H9 (cell line): ENCODE results near the gene IDUA. TPM values are rescaled to one million over a fixed set of nuclear protein-coding genes. Genes with fewer than 3 reads are reported as not detected.

Source experiments
- DNase-seq: peaks from one replicate; pipeline ENCODE4 v3.0.0-alpha.2; 2017
- H2AFZ ChIP-seq: one replicate; pipeline ENCODE4 v1.6.1; 2013; ENCODE audit warnings: mild to moderate bottlenecking, low read length, control low read depth, moderate library complexity
- H2AK5ac ChIP-seq: 2 replicates; pipeline ENCODE4 v1.6.1; 2013; ENCODE audit warnings: low read length, control low read depth, mixed read lengths; ENCODE audit not compliant: insufficient read length
- H2BK120ac ChIP-seq: one replicate; pipeline ENCODE4 v1.6.1; 2013; ENCODE audit warnings: low read depth, mild to moderate bottlenecking, low read length, control low read depth, inconsistent platforms; ENCODE audit not compliant: poor library complexity, severe bottlenecking
- H2BK12ac ChIP-seq: 2 replicates; pipeline ENCODE4 v1.6.1; 2013; ENCODE audit warnings: low read length, control low read depth, mixed read lengths, low read depth; ENCODE audit not compliant: insufficient read length
- H2BK15ac ChIP-seq: 2 replicates; pipeline ENCODE4 v1.6.1; 2013; ENCODE audit warnings: low read depth, low read length, control low read depth
- H2BK20ac ChIP-seq: one replicate; pipeline ENCODE4 v1.6.1; 2013; ENCODE audit warnings: low read depth, mild to moderate bottlenecking, low read length, control low read depth, inconsistent platforms; ENCODE audit not compliant: poor library complexity, severe bottlenecking
- H2BK5ac ChIP-seq: 2 replicates; pipeline ENCODE4 v1.6.1; 2013; ENCODE audit warnings: low read length, control low read depth, mixed read lengths; ENCODE audit not compliant: insufficient read length
- H3K14ac ChIP-seq: 2 replicates; pipeline ENCODE4 v1.6.1; 2013; ENCODE audit warnings: low read length, control low read depth; ENCODE audit not compliant: insufficient read depth
- H3K18ac ChIP-seq: 2 replicates; pipeline ENCODE4 v1.6.1; 2013; ENCODE audit warnings: low read depth, mild to moderate bottlenecking, mixed read lengths, low read length, control low read depth; ENCODE audit not compliant: insufficient read length
- H3K23ac ChIP-seq: 2 replicates; pipeline ENCODE4 v1.6.1; 2013; ENCODE audit warnings: low read length, control low read depth, mixed read lengths, low read depth; ENCODE audit not compliant: insufficient read length
- H3K23me2 ChIP-seq: 2 replicates; pipeline ENCODE4 v1.6.1; 2013; ENCODE audit warnings: low read depth, mild to moderate bottlenecking, mixed read lengths, low read length, control low read depth; ENCODE audit not compliant: insufficient read length, poor library complexity, severe bottlenecking
- H3K27ac ChIP-seq: 2 replicates; pipeline ENCODE4 v1.5.1; 2013; ENCODE audit warnings: low read length, control low read depth, mixed read lengths, low read depth; ENCODE audit not compliant: insufficient read length
- H3K27me3 ChIP-seq: 2 replicates; pipeline ENCODE4 v1.6.1; 2013; ENCODE audit warnings: low read length, control low read depth, inconsistent platforms; ENCODE audit not compliant: insufficient read depth
- H3K4ac ChIP-seq: 2 replicates; pipeline ENCODE4 v1.6.1; 2013; ENCODE audit warnings: low read depth, mild to moderate bottlenecking, control low read depth, inconsistent platforms, low read length, moderate library complexity
- H3K4me1 ChIP-seq: 2 replicates; pipeline ENCODE4 v1.6.1; 2013; ENCODE audit warnings: low read length, control low read depth, inconsistent platforms; ENCODE audit not compliant: insufficient read depth
- H3K4me2 ChIP-seq: 2 replicates; pipeline ENCODE4 v1.6.1; 2013; ENCODE audit warnings: low read length, control low read depth, mixed read lengths; ENCODE audit not compliant: insufficient read length, insufficient read depth
- H3K56ac ChIP-seq: 2 replicates; pipeline ENCODE4 v1.6.1; 2013; ENCODE audit warnings: low read depth, mild to moderate bottlenecking, mixed read lengths, low read length, control low read depth; ENCODE audit not compliant: insufficient read length
- H3K79me1 ChIP-seq: 2 replicates; pipeline ENCODE4 v1.6.1; 2013; ENCODE audit warnings: low read depth, mild to moderate bottlenecking, moderate library complexity, low read length, control low read depth, inconsistent platforms; ENCODE audit not compliant: insufficient read depth, poor library complexity, severe bottlenecking
- H3K79me2 ChIP-seq: 2 replicates; pipeline ENCODE4 v1.6.1; 2013; ENCODE audit warnings: low read length, control low read depth, inconsistent platforms; ENCODE audit not compliant: insufficient read depth
- H3K9ac ChIP-seq: 2 replicates; pipeline ENCODE4 v1.6.1; 2013; ENCODE audit warnings: low read length, control low read depth, mixed read lengths; ENCODE audit not compliant: insufficient read length; ENCODE audit errors: extremely low read depth
- H3K9me3 ChIP-seq: one replicate; pipeline ENCODE4 v1.6.1; 2013; ENCODE audit warnings: low read depth, low read length, inconsistent platforms; ENCODE audit not compliant: control insufficient read depth
- H3T11ph ChIP-seq: one replicate; pipeline ENCODE4 v1.6.1; 2013; ENCODE audit warnings: mild to moderate bottlenecking, low read length, control low read depth, inconsistent platforms
- H4K20me1 ChIP-seq: one replicate; pipeline ENCODE4 v1.6.1; 2013; ENCODE audit not compliant: control insufficient read depth, insufficient read length, insufficient read depth
- H4K5ac ChIP-seq: 2 replicates; pipeline ENCODE4 v1.6.1; 2013; ENCODE audit warnings: low read depth, mild to moderate bottlenecking, mixed read lengths, low read length, control low read depth; ENCODE audit not compliant: insufficient read length
- H4K8ac ChIP-seq: replicated peaks from 2 replicates; pipeline ENCODE4 v1.6.1; 2013; ENCODE audit warnings: low read length, control low read depth, mixed read lengths, low read depth; ENCODE audit not compliant: insufficient read length
- H4K91ac ChIP-seq: 2 replicates; pipeline ENCODE4 v1.6.1; 2013; ENCODE audit warnings: low read depth, mild to moderate bottlenecking, moderate library complexity, mixed read lengths, low read length, control low read depth; ENCODE audit not compliant: insufficient read length
- H3K27ac Mint-ChIP-seq, 3 experiments: 2 replicates in 2 of 3; 3 replicates in 1 of 3; pipeline ENCODE4 v1.8.0; 2020 to 2021; ENCODE audit warnings: mixed read lengths in 3 of 3, mild to moderate bottlenecking in 1 of 3, moderate library complexity in 1 of 3
- H3K27me3 Mint-ChIP-seq: 2 replicates; pipeline ENCODE4 v1.8.0; 2021; ENCODE audit warnings: low read depth, mild to moderate bottlenecking, moderate library complexity, mixed read lengths
- H3K36me3 Mint-ChIP-seq, 3 experiments: 2 replicates in 2 of 3; 3 replicates in 1 of 3; pipeline ENCODE4 v1.8.0; 2020 to 2021; ENCODE audit warnings: low read depth in 3 of 3, mixed read lengths in 3 of 3; ENCODE audit not compliant: insufficient read depth in 1 of 3
- H3K4me1 Mint-ChIP-seq, 2 experiments: 2 replicates each; pipeline ENCODE4 v1.8.0; 2020; ENCODE audit warnings: mixed read lengths in 2 of 2
- H3K4me3 Mint-ChIP-seq, 2 experiments: 2 replicates in 1 of 2; 3 replicates in 1 of 2; pipeline ENCODE4 v1.8.0; 2020 to 2021; ENCODE audit warnings: mild to moderate bottlenecking in 2 of 2, mixed read lengths in 2 of 2, moderate library complexity in 1 of 2
- H3K9me3 Mint-ChIP-seq, 2 experiments: 2 replicates in 1 of 2; 3 replicates in 1 of 2; pipeline ENCODE4 v1.8.0; 2020; ENCODE audit warnings: mild to moderate bottlenecking in 2 of 2, mixed read lengths in 2 of 2, moderate library complexity in 1 of 2
- WGBS: extraction: QIAGEN DNeasy Blood & Tissue Kit; methylation state at CpG from one replicate; pipeline ENCODE4 v1.1.7; 2013; ENCODE audit warnings: missing lambda C conversion rate, low lambda C conversion rate, mixed read lengths; ENCODE audit not compliant: insufficient read length; ENCODE audit errors: extremely low coverage; 5-methylcytosine and 5-hydroxymethylcytosine counted together
- total RNA-seq: library from RNA; stranded (reverse); gene quantifications from 2 replicates; pipeline ENCODE4 v1.2.1, GENCODE V29; 2021
- TF ChIP-seq, protein P1 (sequence below): fragments of 200-600 bp; sonication (generic); conservative IDR thresholded peaks from 3 replicates; pipeline ENCODE4 v1.8.0; 2021; ENCODE audit warnings: antibody characterized with exemption, mild to moderate bottlenecking

Gene IDUA
- total RNA-seq, 1 experiment from 2014 or later = 14.5 TPM

DNA sequence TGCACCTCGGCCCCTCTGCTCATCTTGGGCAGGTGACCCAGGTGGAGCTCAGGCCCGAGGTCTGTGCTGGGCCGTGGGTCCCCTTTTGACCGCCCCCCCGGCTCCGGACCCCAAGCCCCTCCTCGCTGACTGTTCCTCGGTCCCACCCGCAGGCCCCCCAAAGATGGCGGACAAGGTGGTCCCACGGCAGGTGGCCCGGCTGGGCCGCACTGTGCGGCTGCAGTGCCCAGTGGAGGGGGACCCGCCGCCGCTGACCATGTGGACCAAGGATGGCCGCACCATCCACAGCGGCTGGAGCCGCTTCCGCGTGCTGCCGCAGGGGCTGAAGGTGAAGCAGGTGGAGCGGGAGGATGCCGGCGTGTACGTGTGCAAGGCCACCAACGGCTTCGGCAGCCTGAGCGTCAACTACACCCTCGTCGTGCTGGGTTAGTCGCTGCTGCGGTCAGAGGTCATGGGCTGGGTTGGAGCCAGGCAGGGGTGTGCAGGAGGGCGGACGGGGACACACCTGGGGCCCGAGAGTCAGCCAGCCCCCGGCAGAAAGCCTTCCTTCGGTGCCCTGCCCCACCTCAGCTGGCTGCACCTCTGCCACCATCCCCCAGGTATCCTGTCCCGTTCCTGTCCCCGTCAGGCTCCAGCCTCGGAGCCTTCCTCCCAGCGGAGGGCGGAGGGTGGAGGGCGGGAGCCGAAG lies 35.4 kb downstream of the IDUA start:
- Histone ChIP-seq H2BK15ac (no peak overlapping the region), H4K8ac (no peak overlapping the region), H3K4ac (no peak overlapping the region), H3K27me3 (no peaks in the 10 kb centered on the region), H3K79me2 (no peaks in the 10 kb centered on the region), H3K56ac (no peak overlapping the region), H3K4me1 (no peaks in the 10 kb centered on the region; the same call in 1 of the 2 replicates), H3K27ac (no peak overlapping the region), H3K79me1 (no peaks in the 10 kb centered on the region), H2BK20ac (no peak overlapping the region), H4K5ac (no peak overlapping the region), H2BK12ac (no peak overlapping the region), H4K91ac (no peak overlapping the region), H2BK120ac (no peak overlapping the region), H2AK5ac (no peak overlapping the region), H2BK5ac (no peak overlapping the region), H3K18ac (no peak overlapping the region), H3K23ac (no peak overlapping the region), H3K4me2 (no peak overlapping the region), H3T11ph (no peak overlapping the region), H2AFZ (no peak overlapping the region), H4K20me1 (no peaks in the 10 kb centered on the region), H3K23me2 (no peaks in the 10 kb centered on the region), H3K9me3 (no peaks in the 10 kb centered on the region), H3K14ac (no peak overlapping the region; the same call in 1 of the 2 replicates), H3K9ac (no peak overlapping the region)
- no peak overlapping the region for H3K4me3 Mint-ChIP-seq
- peaks cover 8 to 13% (median 12%) of the 10 kb centered on the region in 3 experiments; a peak in 6 of 7 replicates for H3K36me3 Mint-ChIP-seq
- H3K27ac Mint-ChIP-seq = no peak overlapping the region
- peaks cover 4 to 17% of the 10 kb centered on the region in 2 experiments; a peak in 3 of 4 replicates for H3K4me1 Mint-ChIP-seq
- TF ChIP-seq, protein P1, sequence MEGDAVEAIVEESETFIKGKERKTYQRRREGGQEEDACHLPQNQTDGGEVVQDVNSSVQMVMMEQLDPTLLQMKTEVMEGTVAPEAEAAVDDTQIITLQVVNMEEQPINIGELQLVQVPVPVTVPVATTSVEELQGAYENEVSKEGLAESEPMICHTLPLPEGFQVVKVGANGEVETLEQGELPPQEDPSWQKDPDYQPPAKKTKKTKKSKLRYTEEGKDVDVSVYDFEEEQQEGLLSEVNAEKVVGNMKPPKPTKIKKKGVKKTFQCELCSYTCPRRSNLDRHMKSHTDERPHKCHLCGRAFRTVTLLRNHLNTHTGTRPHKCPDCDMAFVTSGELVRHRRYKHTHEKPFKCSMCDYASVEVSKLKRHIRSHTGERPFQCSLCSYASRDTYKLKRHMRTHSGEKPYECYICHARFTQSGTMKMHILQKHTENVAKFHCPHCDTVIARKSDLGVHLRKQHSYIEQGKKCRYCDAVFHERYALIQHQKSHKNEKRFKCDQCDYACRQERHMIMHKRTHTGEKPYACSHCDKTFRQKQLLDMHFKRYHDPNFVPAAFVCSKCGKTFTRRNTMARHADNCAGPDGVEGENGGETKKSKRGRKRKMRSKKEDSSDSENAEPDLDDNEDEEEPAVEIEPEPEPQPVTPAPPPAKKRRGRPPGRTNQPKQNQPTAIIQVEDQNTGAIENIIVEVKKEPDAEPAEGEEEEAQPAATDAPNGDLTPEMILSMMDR = no peak
- no CpG with 5 or more reads among the region's 46 CpGs for WGBS
- H3K9me3 Mint-ChIP-seq = peaks cover 0 to 2% of the 10 kb centered on the region in 2 experiments; a peak in 1 of 5 replicates
- H3K27me3 Mint-ChIP-seq = no peaks in the 10 kb centered on the region
- no peak for DNase-seq
